SIG-M5 (cell line): ENCODE data around the gene HEXA.
A peak's percentile ranks its signal among the peaks of the same experiment; 100 is the strongest.

ENCODE experiments used
- DNase-seq: peaks from one replicate; lab custom pipeline; 2025; lab: John Stamatoyannopoulos, UW

The HEXA gene

DNA sequence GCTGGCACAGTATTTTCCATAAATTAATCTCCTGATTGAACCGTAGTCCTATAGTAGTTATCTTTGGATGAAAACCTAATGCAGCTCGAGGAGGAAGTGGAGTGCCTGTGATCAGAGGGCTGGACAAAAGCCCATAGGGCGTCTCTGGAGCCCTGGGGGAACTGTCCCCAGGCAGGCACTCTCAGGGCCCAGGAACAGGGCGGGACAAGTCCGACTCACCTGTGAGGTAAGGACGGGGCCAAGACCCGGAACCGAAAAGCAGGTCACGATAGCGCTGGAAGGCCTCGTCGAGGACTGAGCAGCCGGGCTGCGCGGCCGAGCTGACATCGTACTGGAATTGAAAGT lies 341 bp downstream of the HEXA start:
- DNase-seq: no peak

DNA sequence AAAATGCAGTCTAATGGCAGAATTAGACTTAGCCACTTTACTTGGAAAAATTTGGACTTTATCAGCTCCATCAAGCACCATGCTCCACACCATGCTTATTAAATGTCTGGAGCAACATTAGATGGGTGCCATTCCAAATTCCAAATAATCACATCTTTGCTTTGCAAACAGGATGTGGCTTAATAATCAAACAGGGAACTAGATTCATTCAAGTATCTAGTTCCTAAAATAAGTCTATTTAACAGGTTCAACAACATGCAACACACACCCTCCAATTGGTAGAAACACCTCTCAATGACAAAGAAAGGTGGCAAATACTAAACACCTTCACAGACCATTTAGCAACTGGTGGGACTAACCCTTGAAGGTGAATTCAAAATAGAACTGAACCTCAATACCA lies 3.5 kb downstream of the HEXA start:
- no peak for DNase-seq

DNA sequence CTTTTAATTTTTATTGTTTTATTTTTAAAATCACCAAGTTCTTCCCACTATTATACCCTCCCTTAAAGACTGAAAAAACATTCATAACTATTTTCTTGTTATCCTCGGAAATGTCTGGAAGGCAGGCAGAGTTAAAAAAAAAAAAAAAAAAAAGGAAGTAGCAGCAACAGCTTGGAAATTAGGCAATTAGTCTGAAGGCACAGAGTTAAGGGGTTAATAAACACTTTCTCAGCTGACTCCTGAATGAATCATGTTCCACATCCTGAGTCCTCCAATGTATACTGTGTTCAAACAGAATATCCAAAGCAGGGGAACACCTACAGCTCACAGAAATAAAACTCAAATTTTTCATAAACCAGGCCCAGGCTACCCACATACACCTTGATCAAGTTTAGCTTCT lies 5.8 kb downstream of the HEXA start:
- DNase-seq: peak; percentile 22

DNA sequence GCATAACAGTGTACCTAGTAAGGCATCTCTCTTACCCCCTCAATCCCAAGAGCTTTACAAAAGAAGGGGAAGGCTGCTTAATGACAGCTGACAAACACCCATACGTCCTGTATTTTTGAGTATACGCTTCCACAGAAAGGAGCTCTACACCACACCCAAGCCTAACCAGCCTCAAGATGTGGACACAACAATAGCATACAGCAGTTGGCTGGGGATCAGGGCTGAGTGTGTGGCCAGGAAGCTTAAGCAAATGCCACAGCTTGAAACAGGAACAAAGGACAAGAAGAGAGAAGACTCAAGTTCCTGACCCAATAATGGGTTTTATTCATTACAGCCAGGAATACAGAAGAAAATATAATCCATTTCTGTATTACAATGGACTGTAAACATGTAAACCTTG lies 6.9 kb downstream of the HEXA start:
- no peak for DNase-seq

DNA sequence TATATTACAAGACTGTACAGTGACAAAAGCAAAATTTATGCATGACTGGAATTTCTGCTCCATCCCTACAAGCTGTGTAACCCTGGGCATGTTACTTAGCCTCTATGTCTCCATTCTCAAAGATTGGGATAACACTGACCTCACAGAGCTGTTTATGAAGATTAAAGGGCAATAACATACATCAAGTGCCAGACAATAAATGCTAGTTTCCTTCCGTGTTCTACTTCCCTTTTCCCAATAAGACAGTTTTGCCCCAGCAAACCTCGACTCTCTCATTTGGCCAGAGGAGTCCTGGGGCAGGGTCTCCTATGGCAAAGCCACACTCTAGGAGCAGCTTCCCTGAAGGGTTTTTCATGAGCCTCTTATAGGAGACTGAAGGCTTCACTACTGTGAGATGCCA lies 7.5 kb downstream of the HEXA start:
- DNase-seq: no peak

DNA sequence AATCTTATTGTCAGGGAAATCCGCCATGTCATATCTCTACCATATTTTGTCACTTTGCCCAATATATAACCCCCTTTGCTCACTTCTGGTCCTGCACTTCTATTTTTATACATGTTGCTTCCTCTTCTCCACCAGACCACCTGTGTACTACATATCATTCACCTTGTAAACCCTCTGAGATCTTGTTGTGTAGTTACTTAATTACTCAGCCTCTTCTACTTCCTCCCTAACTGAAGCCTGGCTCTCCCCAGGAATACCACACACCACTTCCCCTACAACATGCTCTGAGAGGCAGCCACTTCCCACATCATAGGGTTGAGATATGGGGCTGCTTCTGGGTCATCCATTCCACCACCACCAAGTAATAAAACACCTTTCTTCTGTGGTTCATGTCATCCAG lies 10.0 kb downstream of the HEXA start:
- peak; percentile 31 for DNase-seq

DNA sequence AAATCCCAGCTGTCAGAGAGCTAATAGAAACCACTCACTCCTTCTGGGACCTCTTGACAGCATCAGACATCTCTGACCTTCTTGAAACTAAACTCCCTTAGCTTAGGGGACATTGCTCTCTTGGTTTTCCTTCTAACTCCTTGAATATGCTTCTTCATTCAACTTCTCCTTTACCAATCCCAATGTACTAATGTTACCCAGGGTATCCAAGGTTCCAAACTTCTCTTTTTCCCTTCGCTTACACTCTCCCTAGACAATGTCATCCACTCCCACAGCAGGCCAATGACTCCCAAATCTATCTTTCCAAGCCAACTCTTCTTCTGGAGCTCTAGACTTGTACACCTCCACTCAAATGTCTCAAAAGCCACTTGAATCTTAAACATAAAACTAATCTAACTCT lies 14.6 kb downstream of the HEXA start:
- no peak for DNase-seq

DNA sequence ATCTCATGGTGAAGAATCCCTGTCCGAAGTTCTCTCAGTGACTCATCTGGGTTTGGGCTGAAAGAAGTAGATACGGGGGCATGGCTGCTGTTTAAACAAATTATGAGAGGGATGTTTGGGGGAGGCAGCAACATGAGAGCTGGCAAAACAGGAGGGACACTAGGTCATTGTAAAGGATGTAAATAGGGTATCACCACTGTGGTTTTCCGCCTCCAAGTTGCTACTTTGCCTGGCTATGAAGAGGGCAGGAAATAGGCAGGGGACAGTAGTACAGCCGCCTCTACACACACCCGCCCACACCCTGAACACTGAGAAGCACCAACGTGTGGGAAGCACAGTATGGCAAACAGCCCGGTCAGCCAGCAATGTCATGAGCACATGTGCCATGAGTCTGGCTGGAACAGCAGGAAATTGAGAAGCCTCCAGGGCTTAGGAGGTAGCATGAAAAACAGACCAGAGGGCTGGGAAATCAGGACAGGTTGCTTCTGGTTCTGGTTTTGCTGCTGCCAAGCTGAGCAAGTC lies 17.1 kb downstream of the HEXA start:
- no peak for DNase-seq

DNA sequence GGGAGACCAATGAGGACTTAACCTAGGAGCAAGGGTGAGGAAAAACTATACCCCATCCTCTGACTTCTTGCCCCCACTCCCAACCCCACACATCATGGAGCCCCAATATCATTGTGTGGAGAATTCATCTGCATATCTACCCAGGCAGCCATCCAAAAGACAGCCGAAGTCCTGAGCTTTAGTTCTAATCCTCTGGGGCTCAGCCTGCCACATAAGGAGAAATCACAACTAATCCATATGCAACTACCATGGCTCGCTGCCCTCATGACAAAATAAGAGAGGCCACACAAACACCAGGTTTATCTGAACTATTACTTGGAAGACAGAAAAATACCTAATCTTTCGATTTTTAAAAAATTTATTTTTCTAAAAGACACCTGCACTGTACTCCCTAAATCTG lies 17.7 kb downstream of the HEXA start:
- no peak for DNase-seq

DNA sequence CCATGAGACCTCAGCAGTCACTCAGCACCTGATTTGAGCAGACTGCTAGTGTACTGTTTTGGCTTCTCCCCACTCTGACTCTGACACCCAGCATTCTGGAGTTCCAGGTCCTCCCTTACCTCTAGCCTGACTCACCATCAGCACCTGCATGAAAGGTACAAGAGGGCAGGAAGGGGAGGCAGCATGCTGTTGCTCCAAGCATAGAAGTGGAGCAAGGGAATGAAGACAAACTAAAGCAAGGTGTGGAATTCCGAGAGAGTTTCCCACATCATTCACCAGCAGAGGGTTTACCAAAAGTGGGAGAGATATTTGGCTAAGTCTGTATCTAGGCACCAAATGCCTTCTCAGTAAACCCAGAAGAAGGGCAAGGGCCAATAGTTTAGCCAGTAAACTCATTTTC lies 21.3 kb downstream of the HEXA start:
- DNase-seq: no peak

DNA sequence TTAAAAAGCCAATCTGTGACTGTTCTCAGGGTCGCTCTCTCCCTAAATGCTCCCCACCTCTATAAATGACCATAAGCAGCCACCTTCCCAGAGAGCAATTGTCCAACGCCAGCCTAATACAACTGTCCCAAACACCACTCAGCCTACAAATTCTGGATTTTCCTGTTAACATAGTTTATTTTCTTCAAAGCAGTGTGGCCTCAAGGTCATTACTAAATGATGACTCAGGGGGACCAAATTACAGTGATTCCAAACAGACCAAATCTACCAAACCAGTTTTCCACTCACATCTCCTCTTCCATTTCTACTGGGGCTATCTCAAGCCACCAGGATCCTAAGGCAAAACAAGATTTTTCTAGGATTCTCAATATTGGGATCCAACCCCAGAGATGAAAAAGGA lies 22.5 kb downstream of the HEXA start:
- no peak for DNase-seq

DNA sequence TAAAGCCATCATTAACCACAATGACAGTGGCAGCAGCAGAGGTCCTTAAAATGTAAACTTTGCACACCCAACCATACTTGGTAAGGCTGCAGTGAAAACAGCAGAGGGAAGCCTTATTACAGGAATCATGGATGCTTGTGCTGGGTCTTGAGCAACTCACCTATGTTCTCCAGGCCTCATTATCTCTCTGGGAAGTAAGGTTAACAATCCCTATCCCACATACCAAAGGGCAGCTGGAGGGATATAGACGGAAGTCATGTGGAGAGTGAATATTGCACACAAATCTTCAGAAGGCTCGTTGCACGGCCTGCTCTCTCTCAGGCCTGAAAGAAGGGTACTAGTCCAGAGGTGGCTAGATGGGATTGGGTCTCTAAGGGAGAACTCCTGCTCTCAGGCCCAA lies 30.0 kb downstream of the HEXA start:
- no peak for DNase-seq

DNA sequence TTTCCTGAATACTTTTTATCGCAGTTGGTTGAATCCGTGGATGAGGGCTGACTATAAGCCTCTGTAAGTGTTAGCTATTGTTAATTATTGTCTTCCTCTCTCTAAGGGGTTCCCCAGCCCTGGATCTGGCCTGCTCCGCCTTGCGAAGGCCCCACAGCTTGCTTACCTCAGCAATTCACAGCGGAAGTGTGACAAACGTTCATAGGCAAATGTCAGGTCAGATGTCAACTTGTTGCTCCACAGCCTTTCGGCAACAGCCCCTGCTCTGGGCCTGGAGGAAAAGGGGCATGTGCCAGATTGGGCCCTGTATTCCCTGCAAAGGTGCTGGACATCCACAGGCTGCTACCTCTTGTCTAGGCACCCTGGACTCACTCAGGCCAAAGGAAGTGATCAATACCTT lies 30.5 kb downstream of the HEXA start:
- DNase-seq: no peak

DNA sequence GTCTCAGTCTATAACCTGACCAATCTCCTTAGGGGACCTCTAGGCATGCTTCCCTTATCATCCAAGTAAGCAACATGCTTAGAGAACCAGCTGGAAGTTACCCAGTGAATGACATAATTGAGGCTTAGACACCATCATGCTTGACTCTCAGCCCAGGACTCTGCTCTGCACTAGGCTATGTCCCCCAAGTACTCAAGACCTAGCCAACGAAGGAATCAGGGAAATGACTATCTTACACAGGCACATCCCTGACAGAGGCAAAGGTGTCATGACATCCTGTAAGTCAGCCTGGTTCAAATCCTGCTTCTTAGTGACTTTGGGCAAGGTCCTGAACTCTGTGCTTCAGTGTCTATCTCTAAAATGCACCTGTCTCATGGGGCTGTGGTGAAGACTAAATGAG lies 31.2 kb downstream of the HEXA start:
- DNase-seq: no peak

DNA sequence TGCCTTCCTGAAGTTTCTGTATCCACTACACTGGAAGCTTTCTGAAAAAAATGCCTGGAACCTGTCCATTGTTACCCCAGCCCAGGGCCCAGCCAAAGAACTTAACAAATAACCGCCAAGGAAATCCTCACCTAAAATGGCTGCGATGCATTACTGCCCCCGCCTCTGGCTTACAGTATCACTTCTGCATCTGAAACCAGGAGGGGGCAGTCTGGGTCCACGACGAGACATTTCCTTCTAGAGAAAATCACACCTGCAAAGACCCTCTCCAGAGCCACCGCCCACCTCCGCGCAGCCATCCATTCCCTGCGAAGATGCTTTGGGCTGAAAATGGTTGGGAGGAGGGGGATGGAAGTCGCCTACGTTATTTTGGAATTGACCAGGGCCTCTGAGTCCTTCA lies 33.4 kb downstream of the HEXA start:
- no peak for DNase-seq

DNA sequence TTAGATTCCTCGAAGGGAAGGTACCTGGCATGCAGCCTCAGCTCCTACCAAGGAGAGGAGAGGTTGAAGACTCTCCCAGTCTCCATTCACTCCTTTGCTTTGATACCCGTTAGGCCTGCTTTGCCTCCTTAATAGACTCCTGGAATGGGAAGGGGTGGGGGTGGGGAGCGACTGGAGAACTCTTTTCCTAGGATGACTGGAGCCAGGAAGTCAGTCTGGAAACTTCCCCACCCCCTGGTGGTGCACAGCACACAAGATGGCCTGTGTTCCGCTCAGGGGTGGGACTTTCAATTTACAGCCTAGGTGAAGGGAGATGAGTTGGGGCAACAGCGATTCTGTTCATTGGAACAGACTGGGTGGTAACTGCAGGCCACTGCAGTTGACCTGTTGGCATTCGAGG lies 34.5 kb downstream of the HEXA start:
- no peak for DNase-seq

DNA sequence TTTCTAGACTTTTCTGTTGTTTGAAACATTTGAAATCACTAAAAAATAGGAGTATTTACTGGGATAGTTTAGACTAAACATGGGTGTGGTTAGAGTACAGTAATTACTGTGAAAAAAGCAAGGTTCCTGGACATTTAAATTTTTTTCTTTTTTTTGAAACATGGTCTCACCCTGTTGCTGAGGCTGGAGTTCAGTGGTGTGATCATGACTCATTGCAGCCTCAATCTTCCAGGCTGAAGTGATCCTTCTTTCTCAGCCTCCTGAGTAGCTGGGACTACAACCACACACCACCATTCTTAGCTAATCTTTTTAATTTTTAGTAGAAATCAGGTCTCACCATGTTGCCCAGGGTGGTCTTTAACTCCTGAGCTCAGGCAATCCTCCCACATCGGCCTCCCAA lies 35.4 kb downstream of the HEXA start:
- DNase-seq: no peak

DNA sequence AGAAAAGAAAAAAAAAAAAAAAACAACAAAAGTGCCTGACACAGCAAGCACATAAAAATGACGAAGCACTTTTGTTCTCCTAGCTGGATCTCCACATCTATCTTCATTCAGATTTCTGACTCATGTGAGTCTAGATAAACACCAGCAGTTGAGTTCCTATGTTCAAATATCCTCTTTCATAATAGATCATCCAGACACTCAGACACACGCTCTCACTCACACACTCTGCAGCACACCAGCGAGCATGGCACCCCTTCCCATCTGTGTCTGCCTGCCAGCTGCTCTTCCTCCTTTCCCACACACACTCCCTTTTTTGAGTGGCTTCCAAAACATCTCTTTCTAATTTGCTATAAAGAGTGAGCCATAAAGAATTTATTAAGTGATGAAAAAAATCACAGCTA lies 36.0 kb downstream of the HEXA start:
- DNase-seq: peak; percentile 58

DNA sequence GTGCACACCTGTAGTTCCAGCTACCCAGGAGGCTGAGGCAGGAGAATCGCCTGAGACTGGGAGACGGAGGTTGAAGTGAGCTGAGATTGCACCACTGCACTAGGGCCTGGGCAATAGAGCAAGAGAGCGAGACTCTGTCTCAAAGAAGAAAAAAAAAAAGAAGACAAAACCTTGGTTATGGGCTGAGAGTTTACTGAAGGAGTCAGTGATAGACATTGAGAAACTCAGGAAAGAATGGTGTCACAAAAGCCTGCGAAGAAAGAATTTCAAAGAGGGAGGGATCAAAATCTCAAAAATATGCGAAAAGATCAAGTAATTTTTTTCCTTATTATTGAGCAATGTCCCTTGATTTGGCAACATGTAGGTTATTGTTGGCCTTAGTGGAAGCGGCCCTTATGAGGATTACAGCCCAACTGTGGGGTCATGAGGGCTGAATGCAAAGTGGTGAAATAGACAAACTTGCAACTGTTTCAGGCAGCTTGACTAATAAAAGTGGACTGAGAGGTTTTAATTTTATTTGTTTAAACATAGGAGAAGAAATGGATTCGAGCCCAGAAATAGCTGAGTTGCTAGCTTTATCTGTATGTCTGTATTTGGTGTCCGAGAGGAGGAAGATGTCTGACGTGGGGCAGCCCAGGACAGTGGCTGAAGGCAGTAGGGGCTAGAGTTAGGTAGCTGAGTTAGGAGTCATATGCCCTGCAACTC lies 37.0 kb downstream of the HEXA start:
- DNase-seq: no peak

DNA sequence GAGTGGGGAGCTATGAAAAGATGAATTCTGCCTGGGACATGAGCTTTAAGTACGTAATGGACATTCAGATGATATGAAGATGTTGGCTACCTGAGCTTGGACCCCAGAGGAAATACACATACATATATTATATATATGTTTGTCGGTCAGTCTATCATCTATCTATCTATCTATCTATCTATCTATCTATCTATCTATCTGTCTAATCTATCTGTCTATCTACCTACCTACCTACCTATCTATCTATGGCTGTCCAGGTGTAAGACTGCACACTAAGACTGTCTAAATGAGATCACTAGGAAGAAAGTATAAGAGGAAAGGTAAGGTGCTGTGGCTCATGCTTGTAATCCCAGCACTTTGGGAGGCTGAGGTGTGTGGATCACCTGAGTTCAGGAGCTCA lies 37.7 kb downstream of the HEXA start:
- DNase-seq: no peak

DNA sequence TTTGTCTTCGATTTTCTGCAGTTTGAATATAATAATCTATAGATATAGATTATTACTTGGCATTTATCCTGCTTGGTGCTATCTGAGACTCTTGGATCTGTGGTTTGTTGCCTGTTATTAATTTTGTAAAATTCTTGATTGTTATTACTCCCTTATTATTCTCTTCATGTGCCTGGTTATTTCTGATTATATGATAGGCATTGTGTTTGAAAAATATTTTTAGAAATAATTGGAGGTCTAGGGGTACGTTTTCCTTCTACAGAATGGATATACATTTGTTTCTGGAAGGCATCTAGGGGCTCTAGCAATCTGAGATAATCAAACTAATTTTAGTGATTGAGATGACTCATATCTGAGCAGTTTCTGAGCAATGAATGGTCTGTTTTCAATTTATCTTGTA lies 41.0 kb downstream of the HEXA start:
- DNase-seq: no peak

DNA sequence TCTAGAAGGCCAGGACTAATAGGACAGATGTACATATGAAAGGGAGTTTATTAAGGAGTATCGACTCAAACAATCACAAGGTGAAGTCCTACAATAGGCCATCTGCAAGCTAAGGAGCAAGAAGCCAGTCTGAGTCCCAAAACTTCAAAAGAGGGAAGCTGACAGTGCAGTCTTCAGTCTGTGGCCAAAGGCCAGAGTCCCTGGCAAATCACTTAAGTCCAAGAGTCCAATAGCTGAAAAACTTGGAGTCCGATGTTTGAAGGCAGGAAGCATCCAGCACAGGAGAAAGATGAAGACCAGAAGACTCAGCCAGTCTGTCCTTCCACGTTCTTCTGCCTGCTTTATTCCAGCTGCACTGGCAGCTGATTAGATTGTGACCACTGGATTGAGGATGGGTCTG lies 44.8 kb downstream of the HEXA start:
- DNase-seq: no peak

DNA sequence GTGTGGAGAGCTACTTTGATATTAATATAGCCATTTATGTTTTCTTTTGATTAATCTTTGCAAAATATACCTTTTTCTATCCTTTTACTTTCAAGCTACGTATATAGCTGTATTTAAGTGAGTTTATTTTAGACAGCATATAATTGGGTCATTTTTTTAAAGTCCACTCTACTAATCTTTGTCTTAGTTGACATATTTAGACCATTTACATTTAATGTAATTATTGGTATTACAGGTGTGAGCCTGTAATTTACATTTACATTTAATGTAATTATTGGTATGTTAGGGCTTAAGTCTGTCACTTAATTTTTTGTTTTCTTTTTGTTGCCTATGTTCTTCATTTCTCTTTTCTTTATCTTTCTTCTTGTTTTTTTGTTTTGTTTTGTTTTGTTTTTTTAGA lies 52.1 kb downstream of the HEXA start:
- no peak for DNase-seq

DNA sequence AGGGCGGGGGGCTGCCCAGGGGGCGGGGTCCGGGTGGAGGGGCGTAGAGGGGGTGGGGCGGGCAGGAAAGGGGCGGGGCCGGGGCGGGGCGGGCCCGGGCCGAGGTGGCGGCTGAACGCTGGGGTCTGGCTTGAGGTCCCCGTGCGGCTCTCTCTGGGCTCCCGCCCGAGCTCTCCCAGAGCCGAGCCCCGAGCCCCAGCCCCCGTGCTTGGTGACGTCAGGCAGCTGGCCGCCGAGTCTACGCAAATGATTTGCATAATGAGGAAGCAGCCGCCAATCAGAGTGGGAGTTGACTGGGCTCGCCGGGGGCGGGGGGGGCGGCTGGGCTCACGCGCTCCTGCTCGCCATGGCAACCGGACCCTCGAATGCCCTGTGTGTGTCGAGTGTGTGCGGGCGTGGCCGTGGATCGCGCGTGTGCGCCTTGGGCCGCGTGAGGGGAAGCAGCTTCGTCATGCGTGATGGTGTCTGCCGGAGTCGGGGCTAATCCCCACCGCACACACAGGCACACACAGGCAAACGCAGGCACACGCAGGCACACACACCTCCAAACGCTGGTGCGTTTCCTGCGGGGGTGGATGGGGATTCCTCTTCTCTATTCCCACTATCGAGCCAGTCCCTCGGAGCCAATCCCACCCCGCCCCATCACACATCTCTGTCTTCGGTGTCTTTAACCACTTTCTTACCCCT lies 55.7 kb downstream of the HEXA start, which contains the start of gene CELF6:
Gene CELF6 (minus strand): TSS at position 173 of the 687 bp plus-strand sequence. CDS start 283 bp downstream, outside the sequence.
- peak; percentile 31 for DNase-seq
